ENCODE measurements around the gene MYO1E. TPM values are rescaled to one million over a fixed set of nuclear protein-coding genes. Genes with fewer than 3 reads are reported as not detected.

Gene MYO1E
- total and polyA plus RNA-seq, 10 donors, result 21.3 to 115 (median 65.6) TPM

- TF ChIP-seq CTCF (IDR thresholded peaks at IDR 0.05 in 8 of 11, conservative IDR thresholded peaks at IDR 0.05 in 3 of 11) (no peak), POLR2A (IDR thresholded peaks at IDR 0.05) (no peak), POLR2AphosphoS5 (IDR thresholded peaks at IDR 0.05) (no peak)
- Histone ChIP-seq H3K4me1 (peaks cover 11 to 54% (median 32%) of the 10 kb centered on the region in 6 donors), H3K4me3 (no peak overlapping the region), H3K27ac (peak overlapping the region in 1 of 8 donors; percentile 5), H3K9me3 (no peaks in the 10 kb centered on the region), H3K27me3 (replicated peaks in 1 of 7) (no peaks in the 10 kb centered on the region), H3K36me3 (no peaks in the 10 kb centered on the region)
- no peak for DNase-seq
- WGBS, 5 donors, result 40 to 48% (median 43%) methylated on average over 7 of the region's 7 CpGs
- intact Hi-C loops (cut with DNase I; ENCODE audit: low total_unique reads), result no loop called here
These were observed 60.5 kb downstream of the MYO1E start for GRCh38 chr15:59312205-59312604.

- H3K36me3 ChIP-seq, result no peaks in the 10 kb centered on the region
- H3K4me1 ChIP-seq, result peaks cover 11 to 44% (median 31%) of the 10 kb centered on the region in 6 donors
- TF ChIP-seq POLR2A (IDR thresholded peaks at IDR 0.05) (no peak), POLR2AphosphoS5 (IDR thresholded peaks at IDR 0.05) (no peak), CTCF (IDR thresholded peaks at IDR 0.05 in 8 of 11, conservative IDR thresholded peaks at IDR 0.05 in 3 of 11) (no peak)
- 88 to 94% (median 89%) methylated on average over 8 of the region's 8 CpGs for WGBS, 5 donors
- no peaks in the 10 kb centered on the region for H3K27me3 ChIP-seq (replicated peaks in 1 of 7)
- intact Hi-C loops (cut with DNase I; ENCODE audit: low total_unique reads), result no loop called here
- no peak overlapping the region for H3K4me3 ChIP-seq
- H3K9me3 ChIP-seq, result no peaks in the 10 kb centered on the region
- no peak for DNase-seq
- H3K27ac ChIP-seq, result no peak overlapping the region
These were observed 61.5 kb downstream of the MYO1E start for GRCh38 chr15:59311195-59311594.

GRCh38 chr15:59309405-59309804 is 63.3 kb downstream of the MYO1E start:
- no peak overlapping the region for H3K4me3 ChIP-seq
- H3K36me3 ChIP-seq, result no peaks in the 10 kb centered on the region
- intact Hi-C loops (cut with DNase I; ENCODE audit: low total_unique reads), result no loop called here
- no peak for DNase-seq
- H3K27me3 ChIP-seq (replicated peaks in 1 of 7), result no peaks in the 10 kb centered on the region
- TF ChIP-seq CTCF (IDR thresholded peaks at IDR 0.05 in 8 of 11, conservative IDR thresholded peaks at IDR 0.05 in 3 of 11) (no peak), POLR2A (IDR thresholded peaks at IDR 0.05) (no peak), POLR2AphosphoS5 (IDR thresholded peaks at IDR 0.05) (no peak)
- H3K4me1 ChIP-seq, result peaks cover 19 to 53% (median 38%) of the 10 kb centered on the region in 6 donors
- H3K9me3 ChIP-seq, result no peaks in the 10 kb centered on the region
- 90 to 96% (median 94%) methylated on average over 5 of the region's 5 CpGs for WGBS, 5 donors
- no peak overlapping the region for H3K27ac ChIP-seq

GRCh38 chr15:59307165-59307537 is 65.5 kb downstream of the MYO1E start:
- Histone ChIP-seq H3K4me3 (no peak overlapping the region), H3K4me1 (peaks cover 21 to 55% (median 38%) of the 10 kb centered on the region in 6 donors), H3K36me3 (no peaks in the 10 kb centered on the region), H3K27me3 (replicated peaks in 1 of 7) (no peaks in the 10 kb centered on the region), H3K27ac (no peak overlapping the region), H3K9me3 (no peaks in the 10 kb centered on the region)
- intact Hi-C loops (cut with DNase I; ENCODE audit: low total_unique reads), result no loop called here
- TF ChIP-seq POLR2A (IDR thresholded peaks at IDR 0.05) (no peak), POLR2AphosphoS5 (IDR thresholded peaks at IDR 0.05) (no peak), CTCF (IDR thresholded peaks at IDR 0.05 in 8 of 11, conservative IDR thresholded peaks at IDR 0.05 in 3 of 11) (no peak)
- DNase-seq, result no peak
- 93 to 99% (median 95%) methylated on average over 6 of the region's 6 CpGs for WGBS, 5 donors

All from spleen (tissue), 11 donors.